Tibial nerve (tissue), 3 donors: ENCODE data around the gene HLA-E.

Experiments used
- EP300 ChIP-seq, 2 donors: sonication (generic); formaldehyde crosslinking; IDR thresholded peaks; one replicate each; pipeline ENCODE4 v1.6.1; 2017; ENCODE audit warnings: antibody characterized with exemption in 2 of 2, mild to moderate bottlenecking in 1 of 2
- POLR2A ChIP-seq, 2 donors: fragments of 450-650 bp; IDR thresholded peaks; one replicate each; pipeline ENCODE4 v1.6.1; 2017; ENCODE audit warnings: antibody characterized with exemption in 2 of 2, mild to moderate bottlenecking in 2 of 2, moderate library complexity in 2 of 2

- no peak for TF ChIP-seq EP300 (IDR thresholded peaks at IDR 0.05)
- no peak for TF ChIP-seq POLR2A (IDR thresholded peaks at IDR 0.05)
Measured at GRCh38 chr6:30453508-30454116, 35.7 kb upstream of the HLA-E start.
